ENCODE data around the gene DUSP22.

DUSP22 gene

DNA sequence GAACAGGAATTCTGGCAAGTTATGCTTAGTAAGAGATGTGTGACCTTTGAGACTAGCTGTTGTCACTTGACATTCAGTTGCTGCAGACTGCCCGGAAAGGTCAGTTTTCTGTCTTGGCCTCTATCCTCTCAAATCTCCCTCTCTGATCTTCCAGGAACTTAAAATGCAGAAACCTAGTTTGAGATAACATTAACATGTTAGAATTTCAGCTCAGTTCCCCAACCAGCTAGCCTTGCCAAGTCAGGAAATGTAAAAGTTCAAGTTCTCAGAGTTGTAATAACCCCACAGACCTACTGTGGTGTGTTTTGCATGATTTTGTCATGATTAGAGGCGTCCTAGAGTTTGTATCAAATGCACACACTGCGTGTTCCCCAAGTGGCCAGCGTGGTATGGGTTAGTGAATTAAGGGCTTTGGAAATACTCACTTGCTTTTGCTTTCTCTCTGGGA, 46.6 kb downstream of the DUSP22 start:
- no peak for DNase-seq (ENCODE audit: low spot score)

DNA sequence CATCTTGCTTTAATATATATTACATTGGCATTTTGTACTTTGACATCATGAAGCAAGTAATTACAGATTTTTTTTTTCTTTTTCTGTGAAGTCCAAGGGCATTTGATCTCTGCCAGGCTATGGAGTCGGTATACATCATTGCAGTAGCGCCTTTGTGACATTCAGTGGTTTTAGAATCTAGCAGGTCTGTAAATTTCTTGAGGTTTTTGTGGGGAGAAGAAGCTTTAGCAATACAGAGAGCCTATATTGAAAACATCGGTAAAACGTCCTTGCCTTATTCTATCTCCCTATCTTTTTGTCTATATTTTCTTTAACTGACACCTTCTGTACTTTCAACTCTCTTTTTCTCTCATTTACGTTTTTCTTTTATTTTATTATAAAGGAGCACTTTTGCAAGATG, 47.2 kb downstream of the DUSP22 start:
- no peak for DNase-seq (ENCODE audit: low spot score)

DNA sequence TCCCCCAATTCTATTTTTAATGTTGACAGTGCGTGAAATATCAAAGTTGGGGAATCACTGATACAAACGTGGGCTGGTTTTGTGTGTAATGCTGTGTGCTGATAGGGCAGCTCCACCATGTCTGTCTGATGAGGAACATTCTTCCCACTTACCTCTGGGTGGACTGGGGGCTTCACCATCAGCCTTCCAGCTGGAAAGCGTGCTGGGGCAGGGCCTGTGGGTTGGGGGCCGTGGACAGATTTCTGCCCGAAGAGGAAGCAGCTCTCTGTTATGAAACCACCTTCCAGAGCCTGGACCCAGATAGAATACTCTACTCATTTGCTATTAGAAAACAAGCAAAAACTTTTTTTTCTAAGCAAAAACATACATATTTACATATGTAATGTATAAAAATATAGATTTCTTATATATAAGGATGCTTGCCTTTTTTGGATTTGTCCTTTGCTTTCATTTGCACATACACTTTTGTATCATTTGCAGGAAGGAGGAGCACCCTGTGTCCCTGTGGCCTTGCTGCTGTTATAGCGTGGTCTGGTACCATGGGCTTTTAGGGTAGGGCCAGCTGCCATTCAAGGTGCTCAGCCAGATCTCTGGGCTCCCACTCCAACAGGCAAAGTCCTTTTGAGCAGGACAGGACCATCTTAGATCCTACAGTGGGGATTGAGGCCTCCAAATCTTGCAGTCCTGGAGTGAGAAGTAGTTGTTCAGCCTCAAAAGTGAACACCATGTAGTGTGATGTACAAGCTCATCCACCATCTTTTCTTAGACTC, 48.1 kb downstream of the DUSP22 start:
- DNase-seq (ENCODE audit: low spot score): no peak

DNA sequence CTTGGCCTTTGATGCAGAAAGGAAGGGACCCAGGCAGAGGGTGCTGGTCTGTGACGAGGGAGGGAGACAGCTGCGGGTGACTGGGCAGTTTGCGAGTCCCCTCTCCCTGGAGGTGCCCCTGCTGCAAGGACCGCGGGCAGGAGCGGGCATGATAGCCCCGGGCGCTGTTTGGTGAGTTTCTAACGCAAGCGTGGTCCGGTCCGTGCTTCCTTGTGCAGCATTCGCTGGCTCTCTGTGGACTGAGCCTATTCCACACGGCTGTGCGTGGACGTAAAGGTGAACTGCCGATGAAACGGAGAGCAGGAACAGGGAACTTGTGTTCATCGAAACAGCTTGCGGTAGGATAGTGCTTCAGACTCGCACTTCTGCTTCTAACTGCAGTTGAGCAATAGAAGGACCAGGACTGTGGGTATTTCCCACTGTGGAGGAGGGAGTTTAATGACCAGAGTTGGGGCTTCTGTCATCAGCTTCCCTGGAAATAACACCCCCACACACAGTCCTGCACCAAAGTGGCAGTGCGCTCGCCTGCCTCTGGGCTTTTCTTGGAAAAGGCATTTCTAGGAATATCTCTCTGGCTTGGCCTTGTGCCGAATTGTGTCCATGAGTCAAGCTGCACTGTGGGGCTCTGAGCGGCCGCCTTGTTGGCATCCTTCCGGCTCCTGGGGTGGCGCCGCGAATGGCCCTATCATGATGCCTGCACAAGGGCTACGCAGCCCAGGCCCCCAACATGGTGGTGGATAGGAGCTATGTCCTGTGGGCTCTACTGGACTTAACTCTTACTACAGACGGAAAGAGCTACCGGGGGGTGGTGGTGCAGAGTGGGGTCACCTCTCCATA, 48.9 kb downstream of the DUSP22 start:
- no peak for DNase-seq (ENCODE audit: low spot score)

DNA sequence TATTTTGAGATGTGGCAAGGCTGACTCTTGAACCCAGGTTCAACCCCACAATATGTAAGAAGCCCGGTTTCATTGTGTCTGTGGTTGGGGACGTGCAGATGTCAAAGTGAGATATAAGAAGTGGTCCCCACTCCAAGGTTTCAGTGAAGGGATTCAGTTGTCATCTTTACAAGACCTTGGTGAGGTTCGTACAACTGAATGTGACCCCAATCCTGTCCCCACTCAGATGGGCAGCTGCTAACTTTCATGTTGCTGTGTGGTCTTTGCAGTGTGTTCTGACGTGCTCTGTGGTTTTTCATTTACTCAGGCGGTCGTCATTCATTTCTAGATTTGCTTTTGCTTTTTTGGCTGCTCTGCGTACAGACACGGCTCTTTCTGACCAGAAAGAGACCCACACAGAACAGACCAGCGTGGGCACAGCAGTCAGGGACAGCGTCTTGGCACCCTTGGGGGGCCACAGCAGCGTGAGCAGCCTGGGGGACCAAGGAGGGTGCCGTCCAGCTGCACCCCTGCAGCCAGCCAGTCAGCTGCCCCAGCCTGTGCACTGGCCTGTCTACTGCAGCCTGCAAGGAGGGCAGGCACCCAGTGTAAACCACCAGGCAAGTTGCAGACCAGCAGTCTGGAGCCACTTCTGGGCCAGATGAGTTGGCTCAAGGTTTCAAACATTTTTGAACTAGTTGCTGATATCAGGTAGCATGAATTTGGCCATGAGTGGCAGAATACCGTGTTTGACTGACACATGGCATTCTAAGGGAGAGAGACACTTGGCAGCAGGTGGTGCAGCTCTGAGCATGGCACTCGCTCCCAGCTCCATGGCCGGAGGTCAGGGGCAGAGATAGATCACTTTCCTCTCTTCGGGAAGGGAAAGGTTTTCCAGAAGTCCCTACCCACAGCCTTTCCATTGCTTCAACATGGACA, 49.9 kb downstream of the DUSP22 start:
- no peak for DNase-seq (ENCODE audit: low spot score)

DNA sequence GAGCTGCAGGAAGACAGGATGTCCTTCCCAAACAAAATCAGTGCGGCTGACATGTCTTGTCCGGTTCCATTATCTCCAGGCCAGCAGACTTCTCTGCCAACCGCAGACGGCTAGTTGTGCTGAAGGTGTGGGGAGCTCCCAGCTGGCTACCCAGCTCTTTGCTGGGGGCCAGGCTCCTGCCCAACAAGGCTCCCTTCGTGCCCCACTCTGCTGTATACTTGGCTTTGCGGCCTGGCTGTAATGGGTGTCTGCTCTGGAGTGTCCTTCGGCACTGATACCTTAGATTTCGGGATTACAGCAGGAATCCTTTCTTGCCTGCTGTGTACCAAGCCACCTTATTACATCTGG, 50.5 kb downstream of the DUSP22 start:
- DNase-seq (ENCODE audit: low spot score): no peak

DNA sequence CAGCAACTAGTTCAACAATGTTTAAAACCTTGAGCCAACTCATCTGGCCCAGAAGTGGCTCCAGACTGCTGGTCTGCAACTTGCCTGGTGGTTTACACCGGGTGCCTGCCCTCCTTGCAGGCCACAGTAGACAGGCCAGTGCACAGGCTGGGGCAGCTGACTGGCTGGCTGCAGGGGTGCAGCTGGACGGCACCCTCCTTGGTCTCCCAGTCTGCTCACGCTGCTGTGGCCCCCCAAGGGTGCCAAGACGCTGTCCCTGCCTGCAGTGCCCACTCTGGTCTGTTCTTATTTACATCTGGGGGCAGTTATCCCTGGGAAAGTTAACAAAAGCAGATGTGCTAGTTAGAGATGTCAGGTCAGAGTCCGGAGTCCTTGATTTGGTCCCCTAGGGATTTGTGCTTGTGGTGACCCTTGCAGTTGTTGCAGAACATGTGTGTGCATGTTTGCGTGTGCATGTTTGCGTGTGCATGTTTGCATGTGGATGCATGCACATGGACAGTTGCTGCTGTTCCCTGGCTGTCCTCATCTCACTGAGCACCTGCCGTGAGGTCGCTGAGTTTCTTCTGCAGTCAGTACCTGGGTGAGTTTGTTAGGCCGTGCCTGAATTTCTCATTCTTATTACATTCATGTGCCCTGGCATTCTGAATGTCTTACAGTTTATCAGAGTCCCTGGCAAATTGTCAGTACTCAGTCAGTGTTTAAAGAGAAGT, 51.1 kb downstream of the DUSP22 start:
- DNase-seq (ENCODE audit: low spot score): no peak

DNA sequence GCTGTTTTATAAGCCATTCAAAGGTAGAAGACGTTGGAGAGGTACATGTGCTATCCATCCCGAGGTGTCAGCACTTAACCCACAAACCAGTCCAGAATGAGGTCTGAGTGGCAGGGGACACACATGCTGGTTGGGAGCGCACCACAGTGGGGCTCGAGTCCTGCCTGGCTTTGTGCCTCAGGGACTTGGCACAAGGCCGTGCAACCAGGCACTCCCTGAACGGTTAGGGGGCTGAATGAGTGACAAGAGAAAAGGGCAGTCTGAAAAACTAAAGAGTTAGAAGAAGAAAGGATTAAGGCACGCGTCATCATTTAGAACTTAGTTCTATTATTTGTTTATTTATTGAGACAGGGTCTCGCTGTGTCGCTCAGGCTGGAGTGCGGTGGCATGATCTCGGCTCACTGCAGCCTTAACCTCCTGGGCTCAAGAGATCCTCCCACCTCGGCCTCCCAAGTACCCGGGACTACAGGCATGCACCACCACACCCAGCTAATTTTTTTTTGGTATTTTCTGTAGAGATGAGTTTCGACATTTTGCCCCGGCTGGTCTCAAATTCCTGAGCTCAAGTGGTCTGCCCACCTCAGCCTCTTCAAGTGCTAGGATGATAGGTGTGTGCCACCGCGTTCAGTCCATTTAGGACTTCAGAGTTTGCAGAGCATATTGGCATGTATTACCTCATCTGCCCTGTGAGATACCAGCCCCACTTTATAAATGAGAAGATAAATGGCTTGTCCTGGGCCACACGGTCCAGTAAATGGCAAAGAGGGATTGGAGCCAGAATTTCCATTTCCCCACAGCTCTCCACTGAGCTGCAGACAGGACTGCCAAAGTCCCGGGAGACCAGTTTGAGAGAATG, 51.9 kb downstream of the DUSP22 start:
- DNase-seq (ENCODE audit: low spot score): no peak

DNA sequence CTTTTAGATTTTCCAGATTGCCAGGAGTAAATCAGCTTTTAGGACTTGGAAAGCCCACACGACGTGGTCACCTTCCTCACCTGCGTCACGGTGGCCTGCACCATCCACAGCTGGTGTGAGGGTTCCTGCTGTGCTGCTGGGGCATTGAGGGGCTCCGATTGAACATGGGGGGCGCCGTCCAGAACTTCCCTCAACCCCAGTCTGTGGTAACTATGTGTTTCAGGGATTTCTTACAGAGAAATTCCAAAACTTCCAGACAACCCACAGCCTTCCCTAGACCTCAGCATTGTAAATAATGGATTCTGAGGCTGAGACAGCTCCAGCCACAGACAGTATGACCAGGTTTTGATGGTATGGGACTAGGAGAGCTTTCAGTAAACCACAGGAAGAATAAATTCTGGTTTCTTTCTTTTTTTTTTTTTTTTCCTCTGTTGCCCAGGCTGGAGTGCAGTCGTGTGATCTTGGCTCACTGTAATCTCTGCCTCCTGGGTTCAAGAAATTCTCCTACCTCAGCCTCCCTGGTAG, 52.6 kb downstream of the DUSP22 start:
- DNase-seq (ENCODE audit: low spot score): no peak

DNA sequence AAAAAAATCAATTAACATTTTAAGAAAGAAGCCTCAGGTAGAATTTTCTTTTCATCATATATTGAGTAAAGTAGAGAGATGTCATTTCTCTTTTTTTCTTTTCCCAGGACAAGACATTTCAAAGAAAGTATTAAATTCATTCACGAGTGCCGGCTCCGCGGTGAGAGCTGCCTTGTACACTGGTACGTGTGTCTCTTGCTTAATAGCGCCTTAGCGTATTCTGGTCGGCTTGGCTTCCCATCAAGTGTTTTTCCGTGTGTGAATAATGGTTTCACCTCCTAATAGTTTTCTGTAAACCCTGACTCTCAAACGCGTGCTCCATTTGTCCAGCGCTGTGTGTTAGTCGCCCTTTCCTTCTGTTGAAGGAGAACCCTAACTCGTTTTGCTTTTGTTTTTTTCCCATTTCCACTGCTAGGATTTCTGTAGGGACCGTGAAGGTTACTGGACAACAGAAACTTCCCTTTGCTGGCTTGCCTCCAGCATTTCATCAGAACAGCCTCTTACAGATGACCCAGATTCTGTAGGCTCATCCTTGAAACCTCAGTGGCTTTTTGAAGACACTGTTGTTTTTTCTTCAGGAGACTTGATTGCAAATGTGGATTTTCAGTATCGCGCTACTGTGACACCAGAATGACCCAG, 53.6 kb downstream of the DUSP22 start:
- DNase-seq (ENCODE audit: low spot score): no peak

DNA sequence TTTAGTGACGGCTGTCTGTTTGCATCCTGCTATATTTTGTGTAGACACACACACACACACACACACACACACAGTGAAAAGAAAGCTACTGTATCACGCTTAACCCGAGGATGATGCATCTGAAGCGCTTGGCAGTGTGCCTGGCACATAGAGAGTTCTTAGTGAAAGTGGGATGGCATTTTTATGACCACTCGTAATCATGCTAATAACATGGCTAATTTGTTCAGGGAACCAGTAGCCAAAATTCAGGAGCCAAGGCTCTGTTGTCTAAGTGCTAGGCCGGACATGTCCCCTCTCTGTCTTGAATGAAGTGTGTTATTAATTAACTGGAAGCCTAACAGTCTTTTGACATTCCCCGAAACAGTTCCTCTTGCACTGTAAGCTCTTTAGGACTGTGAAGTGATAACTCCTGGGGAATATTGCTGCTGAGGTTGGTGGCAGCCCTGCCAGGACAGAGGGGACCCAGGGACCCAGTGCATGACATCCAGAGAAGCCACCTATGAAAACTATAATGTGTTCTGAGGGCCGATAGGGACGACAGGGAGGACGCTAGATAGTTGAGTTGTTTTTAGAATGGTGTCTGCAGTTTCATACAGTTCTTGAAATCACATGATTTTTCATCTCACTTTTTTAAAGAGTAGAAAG, 54.2 kb downstream of the DUSP22 start:
- DNase-seq (ENCODE audit: low spot score): no peak

DNA sequence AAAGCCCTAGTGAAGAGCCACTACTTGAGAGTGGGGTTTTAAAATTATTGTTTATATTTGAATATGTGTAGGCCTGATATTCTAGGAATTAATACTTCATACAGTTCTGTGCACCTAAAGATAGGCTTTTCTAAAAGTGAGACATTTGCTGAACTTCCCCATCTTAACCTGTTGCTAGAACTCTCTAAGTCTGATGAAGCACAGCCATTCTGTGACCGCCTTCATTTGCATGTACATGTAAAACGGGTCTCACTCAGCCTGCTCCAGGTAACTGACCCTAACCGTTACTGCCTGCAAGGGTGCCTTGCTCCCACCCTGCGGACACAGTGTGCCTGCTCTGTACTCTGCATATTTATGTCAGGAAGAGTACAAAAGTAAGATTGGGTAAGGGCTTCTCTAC, 54.9 kb downstream of the DUSP22 start:
- no peak for DNase-seq (ENCODE audit: low spot score)

DNA sequence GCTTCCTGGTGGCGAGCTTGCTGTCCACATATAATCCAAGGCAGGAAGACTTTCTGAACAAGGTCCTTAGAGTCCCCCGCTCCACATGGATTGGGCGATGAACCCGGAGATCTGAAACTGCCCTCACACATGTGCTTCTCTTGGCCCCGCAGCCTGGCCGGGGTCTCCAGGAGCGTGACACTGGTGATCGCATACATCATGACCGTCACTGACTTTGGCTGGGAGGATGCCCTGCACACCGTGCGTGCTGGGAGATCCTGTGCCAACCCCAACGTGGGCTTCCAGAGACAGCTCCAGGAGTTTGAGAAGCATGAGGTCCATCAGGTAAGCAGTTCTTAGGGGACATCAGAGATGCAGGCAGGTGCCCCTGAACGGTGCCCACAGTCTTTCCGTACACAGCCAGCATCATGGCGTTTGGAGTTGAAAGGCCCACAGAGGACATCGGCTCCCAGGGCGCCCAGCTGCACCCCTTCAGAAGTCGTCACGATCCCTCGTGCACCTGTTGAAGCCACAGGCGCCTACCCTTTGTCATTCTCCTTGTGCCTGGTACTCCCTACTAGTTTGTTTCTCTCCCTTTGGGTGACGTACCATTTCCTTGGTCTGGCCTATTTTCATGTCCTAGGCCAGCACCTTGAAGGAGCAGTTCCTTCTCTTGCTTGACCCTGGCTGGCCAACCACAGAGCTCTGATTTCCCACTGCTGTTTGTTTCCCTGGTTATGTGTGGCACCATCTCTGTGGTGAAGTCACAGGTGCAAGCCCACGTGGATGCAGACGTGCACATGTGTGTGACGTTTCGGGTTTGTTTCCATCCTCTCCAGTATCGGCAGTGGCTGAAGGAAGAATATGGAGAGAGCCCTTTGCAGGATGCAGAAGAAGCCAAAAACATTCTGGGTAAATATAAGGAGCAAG, 55.9 kb downstream of the DUSP22 start:
- DNase-seq (ENCODE audit: low spot score): no peak

DNA sequence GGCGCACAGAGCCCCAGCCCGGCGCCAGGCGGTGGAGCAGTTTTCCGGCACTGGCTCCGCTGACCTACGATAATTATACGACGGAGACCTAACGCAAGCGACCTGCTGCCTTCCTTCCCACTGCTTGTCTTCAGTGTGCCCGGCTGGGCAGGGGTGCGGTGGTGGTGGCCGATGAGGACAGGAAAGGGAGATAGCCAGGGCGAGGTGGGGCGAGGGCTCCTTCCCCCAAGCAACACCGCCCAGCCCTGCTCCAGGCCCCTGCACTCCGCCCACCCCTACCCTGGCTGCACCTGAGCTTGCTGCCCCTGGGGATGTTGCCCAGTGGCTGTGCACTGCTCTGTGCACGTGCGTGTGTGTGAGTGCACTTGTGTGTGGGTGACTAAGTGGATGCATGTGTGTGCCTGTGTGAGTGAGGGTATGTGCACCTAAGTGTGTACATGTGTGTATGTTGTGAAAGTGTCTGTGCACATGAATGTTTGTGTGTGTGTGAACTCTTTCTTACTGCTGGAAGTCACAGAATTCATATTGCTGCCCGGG, 56.6 kb downstream of the DUSP22 start:
- no peak for DNase-seq (ENCODE audit: low spot score)

DNA sequence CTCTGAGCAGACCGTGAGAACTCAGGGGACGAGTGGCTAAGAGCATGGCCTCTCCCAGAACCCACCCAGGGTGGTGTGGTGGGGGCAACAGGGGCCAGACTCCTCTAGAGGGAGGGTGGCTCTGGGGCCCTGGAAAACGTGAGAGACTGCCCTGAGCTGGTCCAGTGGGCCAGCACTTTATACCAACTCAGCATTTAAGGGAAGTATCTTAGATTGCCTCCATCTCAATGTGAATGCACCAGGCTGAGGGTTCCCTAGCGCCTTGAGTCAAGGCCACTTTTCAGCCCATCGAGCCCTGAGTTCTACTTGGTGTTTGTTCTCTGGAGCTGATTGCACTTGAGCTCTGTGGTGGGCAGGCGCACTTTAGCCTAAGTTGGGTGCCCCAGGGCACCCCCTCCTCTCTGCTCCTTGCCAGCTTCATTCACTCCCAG, 57.2 kb downstream of the DUSP22 start:
- DNase-seq (ENCODE audit: low spot score): no peak

DNA sequence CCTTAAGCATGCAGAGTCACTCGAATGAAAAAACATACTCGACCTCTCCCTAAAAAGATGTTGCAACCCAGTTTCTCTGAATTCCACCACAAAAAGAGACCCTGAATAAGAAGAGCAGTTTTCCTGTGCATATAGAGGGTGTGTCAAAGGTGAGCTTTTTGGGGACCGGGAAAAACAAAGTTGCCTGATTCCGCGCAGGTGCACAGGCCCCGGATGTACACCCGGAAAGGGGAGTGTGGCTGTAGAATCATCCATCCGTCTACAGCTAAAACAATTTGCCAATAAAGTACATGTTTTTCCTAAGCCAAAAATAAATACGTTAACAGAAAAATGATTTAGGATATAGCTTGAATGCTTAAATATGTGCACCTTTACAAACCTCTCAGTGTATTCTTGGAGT, 58.1 kb downstream of the DUSP22 start:
- no peak for DNase-seq (ENCODE audit: low spot score)

DNA sequence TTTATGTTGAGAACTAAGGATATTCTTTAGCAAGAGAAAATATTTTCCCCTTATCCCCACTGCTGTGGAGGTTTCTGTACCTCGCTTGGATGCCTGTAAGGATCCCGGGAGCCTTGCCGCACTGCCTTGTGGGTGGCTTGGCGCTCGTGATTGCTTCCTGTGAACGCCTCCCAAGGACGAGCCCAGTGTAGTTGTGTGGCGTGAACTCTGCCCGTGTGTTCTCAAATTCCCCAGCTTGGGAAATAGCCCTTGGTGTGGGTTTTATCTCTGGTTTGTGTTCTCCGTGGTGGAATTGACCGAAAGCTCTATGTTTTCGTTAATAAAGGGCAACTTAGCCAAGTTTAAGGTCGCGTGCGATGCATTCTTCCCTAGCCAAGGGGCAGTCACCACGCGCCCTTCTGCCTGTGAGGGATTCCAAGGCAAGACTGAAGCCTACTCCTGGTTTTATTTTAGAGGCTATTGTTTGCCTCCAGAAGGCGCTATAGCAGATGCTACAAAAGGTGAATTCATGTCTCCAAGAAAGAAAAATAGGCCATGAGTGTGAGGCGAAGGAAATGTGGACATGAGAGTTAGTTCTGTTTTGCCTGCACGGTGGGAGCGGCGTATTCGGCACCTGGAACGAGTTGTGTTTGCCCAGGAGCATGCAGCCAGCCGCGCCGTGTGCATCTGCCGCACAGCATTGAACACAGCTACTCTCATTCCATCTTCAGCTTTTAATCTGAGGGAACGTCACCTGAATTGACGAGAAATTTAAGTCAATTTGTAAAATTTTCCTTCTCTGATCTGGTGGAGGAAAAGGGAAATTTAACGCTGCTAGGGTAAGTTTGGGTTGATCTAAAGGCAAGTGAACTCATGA, 59.0 kb downstream of the DUSP22 start:
- DNase-seq (ENCODE audit: low spot score): no peak

All from AG20443 (cell line).